ENCODE results near the gene TFDP1. TPM values are rescaled to one million over a fixed set of nuclear protein-coding genes. Genes with fewer than 3 reads are reported as not detected.

Gene TFDP1
- polyA plus RNA-seq, 3 donors, result 30.3 to 54.0 (median 37.6) TPM

DNA sequence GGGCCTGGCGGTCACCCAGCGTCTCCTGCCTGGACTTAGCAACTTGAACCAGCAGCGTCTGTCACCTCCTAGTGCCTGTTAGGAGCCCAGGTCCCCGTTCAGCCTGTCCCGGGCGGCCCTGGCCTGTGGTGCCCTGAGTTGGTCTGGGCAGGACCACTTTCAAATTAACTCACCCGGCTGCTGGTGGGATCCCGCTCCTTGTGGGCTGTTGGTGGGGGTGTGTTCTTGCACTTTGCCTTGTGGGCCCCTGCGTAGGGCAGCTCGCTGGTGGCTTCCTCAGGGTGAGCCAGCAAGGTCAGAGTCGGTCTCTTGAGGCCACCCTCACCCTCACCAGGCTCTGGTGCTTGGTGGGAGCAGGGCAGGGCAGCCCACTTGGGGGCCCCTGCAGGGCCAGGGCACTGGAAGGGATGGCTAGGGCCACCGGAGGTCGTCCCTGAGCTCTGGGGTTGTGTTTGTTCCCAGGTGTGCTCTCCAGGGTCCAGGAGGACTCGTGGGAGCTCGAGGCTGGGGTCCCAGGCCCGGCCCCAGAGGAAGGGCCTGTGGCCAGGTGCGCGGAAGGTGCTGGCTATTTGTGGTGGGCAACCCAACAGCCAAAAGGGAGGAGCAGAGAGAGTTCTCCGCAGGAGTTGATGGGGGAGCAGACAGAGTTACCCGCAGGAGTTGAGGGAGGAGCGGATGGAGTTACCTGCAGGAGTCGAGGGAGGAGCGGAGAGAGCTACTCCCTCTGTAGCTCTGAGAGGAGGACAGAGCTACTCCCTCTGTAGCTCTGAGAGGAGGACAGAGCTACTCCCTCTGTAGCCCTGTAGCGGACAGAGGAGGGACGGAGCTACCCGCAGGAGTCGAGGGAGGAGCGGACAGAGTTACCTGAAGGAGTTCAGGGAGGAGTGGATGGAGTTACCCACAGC lies 16.9 kb downstream of the TFDP1 start:
- peaks cover 18% of the 10 kb centered on the region for H3K4me1 Mint-ChIP-seq
- intact Hi-C loops (cut with micrococcal nuclease), result no loop called here
- H3K9me3 Mint-ChIP-seq, result peaks cover 13 to 34% (median 19%) of the 10 kb centered on the region in 7 donors
- H3K79me2 ChIP-seq (ENCODE audit: insufficient read depth, low read length), result peaks cover 100% of the 10 kb centered on the region
- H3K27me3 Mint-ChIP-seq (ENCODE audit: low read depth in 3 of 3), result peaks cover 0 to 2% (median 0%) of the 10 kb centered on the region in 3 donors
- H3K27ac Mint-ChIP-seq, result peak overlapping the region in 4 of 7 donors; percentile 40 to 73 (median 69)
- peak overlapping the region in 1 of 2 donors; percentile 41 for H3K27ac ChIP-seq (ENCODE audit: low read depth in 1 of 2, low read length in 2 of 2)
- H3K9me3 ChIP-seq (replicated peaks in 1 of 2; ENCODE audit: control insufficient read depth in 1 of 2, insufficient read depth in 1 of 2, low read length in 2 of 2), result peaks cover 15 to 30% of the 10 kb centered on the region in 2 donors
- H3K27me3 ChIP-seq (ENCODE audit: control insufficient read depth in 2 of 2, insufficient read depth in 2 of 2, low read length in 2 of 2), result no peaks in the 10 kb centered on the region
- DNase-seq, result no peak
- no peak overlapping the region for H2AFZ ChIP-seq (ENCODE audit: insufficient read depth, low read depth, low read length, poor library complexity, severe bottlenecking)
- TF ChIP-seq, protein P1, sequence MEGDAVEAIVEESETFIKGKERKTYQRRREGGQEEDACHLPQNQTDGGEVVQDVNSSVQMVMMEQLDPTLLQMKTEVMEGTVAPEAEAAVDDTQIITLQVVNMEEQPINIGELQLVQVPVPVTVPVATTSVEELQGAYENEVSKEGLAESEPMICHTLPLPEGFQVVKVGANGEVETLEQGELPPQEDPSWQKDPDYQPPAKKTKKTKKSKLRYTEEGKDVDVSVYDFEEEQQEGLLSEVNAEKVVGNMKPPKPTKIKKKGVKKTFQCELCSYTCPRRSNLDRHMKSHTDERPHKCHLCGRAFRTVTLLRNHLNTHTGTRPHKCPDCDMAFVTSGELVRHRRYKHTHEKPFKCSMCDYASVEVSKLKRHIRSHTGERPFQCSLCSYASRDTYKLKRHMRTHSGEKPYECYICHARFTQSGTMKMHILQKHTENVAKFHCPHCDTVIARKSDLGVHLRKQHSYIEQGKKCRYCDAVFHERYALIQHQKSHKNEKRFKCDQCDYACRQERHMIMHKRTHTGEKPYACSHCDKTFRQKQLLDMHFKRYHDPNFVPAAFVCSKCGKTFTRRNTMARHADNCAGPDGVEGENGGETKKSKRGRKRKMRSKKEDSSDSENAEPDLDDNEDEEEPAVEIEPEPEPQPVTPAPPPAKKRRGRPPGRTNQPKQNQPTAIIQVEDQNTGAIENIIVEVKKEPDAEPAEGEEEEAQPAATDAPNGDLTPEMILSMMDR (IDR thresholded peaks at IDR 0.05), result no peak
- no peak overlapping the region for H3K4me3 ChIP-seq (replicated peaks in 1 of 3; ENCODE audit: low read depth in 2 of 3, low read length in 3 of 3)
- H3K4me2 ChIP-seq (replicated peaks; ENCODE audit: extremely low read depth, low read length, poor library complexity, severe bottlenecking), result no peak overlapping the region
- H3K4me1 ChIP-seq (ENCODE audit: control insufficient read depth in 1 of 2, insufficient read depth in 2 of 2, low read length in 2 of 2), result peaks cover 5 to 10% of the 10 kb centered on the region in 2 donors
- over 99% methylated on average over 20 of the region's 28 CpGs for WGBS (ENCODE audit: insufficient coverage)
- peaks cover 50 to 75% of the 10 kb centered on the region in 2 donors for H3K36me3 Mint-ChIP-seq
- no peaks in the 10 kb centered on the region for H4K20me1 ChIP-seq (ENCODE audit: insufficient read depth, low read length)
- no peak overlapping the region for H3K9ac ChIP-seq (ENCODE audit: insufficient read depth, low read length, poor library complexity, severe bottlenecking)
- H3K4me3 Mint-ChIP-seq, result no peak overlapping the region
- H3K36me3 ChIP-seq (replicated peaks in 1 of 2; ENCODE audit: control insufficient read depth in 1 of 2, insufficient read depth in 2 of 2, low read length in 2 of 2), result peaks cover 32 to 60% of the 10 kb centered on the region in 2 donors

GRCh38 chr13:113602291-113602988 lies 17.9 kb downstream of the TFDP1 start:
- Histone ChIP-seq H3K27me3 (ENCODE audit: control insufficient read depth in 2 of 2, insufficient read depth in 2 of 2, low read length in 2 of 2) (no peaks in the 10 kb centered on the region), H3K4me3 (replicated peaks in 1 of 3; ENCODE audit: low read depth in 2 of 3, low read length in 3 of 3) (no peak overlapping the region), H3K36me3 (replicated peaks in 1 of 2; ENCODE audit: control insufficient read depth in 1 of 2, insufficient read depth in 2 of 2, low read length in 2 of 2) (peaks cover 22 to 49% of the 10 kb centered on the region in 2 donors), H3K4me2 (replicated peaks; ENCODE audit: extremely low read depth, low read length, poor library complexity, severe bottlenecking) (no peak overlapping the region), H3K27ac (ENCODE audit: low read depth in 1 of 2, low read length in 2 of 2) (no peak overlapping the region), H2AFZ (ENCODE audit: insufficient read depth, low read depth, low read length, poor library complexity, severe bottlenecking) (no peak overlapping the region), H3K9ac (ENCODE audit: insufficient read depth, low read length, poor library complexity, severe bottlenecking) (no peak overlapping the region), H3K4me1 (ENCODE audit: control insufficient read depth in 1 of 2, insufficient read depth in 2 of 2, low read length in 2 of 2) (peaks cover 16 to 20% of the 10 kb centered on the region in 2 donors), H3K79me2 (ENCODE audit: insufficient read depth, low read length) (peaks cover 99% of the 10 kb centered on the region), H4K20me1 (ENCODE audit: insufficient read depth, low read length) (no peaks in the 10 kb centered on the region), H3K9me3 (replicated peaks in 1 of 2; ENCODE audit: control insufficient read depth in 1 of 2, insufficient read depth in 1 of 2, low read length in 2 of 2) (peaks cover 15 to 29% of the 10 kb centered on the region in 2 donors)
- Mint-ChIP-seq H3K4me3 (no peak overlapping the region), H3K27me3 (ENCODE audit: low read depth in 3 of 3) (peaks cover 0 to 2% (median 0%) of the 10 kb centered on the region in 3 donors), H3K4me1 (peaks cover 29% of the 10 kb centered on the region), H3K27ac (peak overlapping the region in 5 of 7 donors; percentile 40 to 73 (median 56)), H3K9me3 (peaks cover 12 to 27% (median 18%) of the 10 kb centered on the region in 7 donors), H3K36me3 (peaks cover 41 to 64% of the 10 kb centered on the region in 2 donors)
- TF ChIP-seq, protein P1 (IDR thresholded peaks at IDR 0.05), result no peak
- no peak for DNase-seq
- intact Hi-C loops (cut with micrococcal nuclease), result no loop called here
- 98% methylated on average over 13 of the region's 15 CpGs for WGBS (ENCODE audit: insufficient coverage)

Measured in CD14-positive monocyte (primary cell).